ENCODE data around the gene CCL18. TPM values are rescaled to one million over a fixed set of nuclear protein-coding genes. Genes with fewer than 3 reads are reported as not detected.
"Not testable (repeated sequence)": the region's sequence is repeated elsewhere in the genome, so short reads cannot be mapped to it uniquely, and the experiment has no call there.

Gene CCL18
- total RNA-seq, 1 experiment from 2014 or later, result not detected

DNA sequence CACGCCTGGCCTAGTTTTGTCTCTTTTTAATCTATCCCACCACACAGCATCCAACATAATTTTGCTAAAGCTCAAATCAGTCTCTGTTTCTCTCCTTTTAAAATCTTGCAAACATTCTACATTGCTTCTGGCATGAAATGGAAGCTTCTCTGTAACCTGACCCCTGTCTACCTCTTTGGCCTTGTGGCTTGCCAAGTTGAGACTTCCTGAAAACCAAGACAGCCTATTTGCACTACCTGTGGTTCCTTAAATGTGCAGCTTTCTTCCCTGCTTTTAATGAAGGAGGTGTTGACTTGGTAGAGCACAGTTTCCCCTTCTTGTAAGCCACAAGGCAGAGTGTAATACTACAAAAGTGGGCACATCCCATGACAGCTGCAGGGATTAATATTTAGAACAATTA, 31.9 kb downstream of the CCL18 start:
- H3K4me3 Mint-ChIP-seq, result no peak overlapping the region
- Histone ChIP-seq H3K18ac (ENCODE audit: insufficient read length, low read depth, low read length) (no peak overlapping the region), H3K79me1 (ENCODE audit: insufficient read depth, low read depth, low read length, poor library complexity, severe bottlenecking) (no peaks in the 10 kb centered on the region), H3K14ac (ENCODE audit: insufficient read depth, low read length) (no peak overlapping the region), H2BK120ac (ENCODE audit: low read depth, low read length, poor library complexity, severe bottlenecking) (no peak overlapping the region), H4K20me1 (ENCODE audit: control insufficient read depth, insufficient read depth, insufficient read length) (no peaks in the 10 kb centered on the region), H2BK15ac (ENCODE audit: low read depth, low read length) (no peak overlapping the region), H2BK12ac (ENCODE audit: insufficient read length, low read depth, low read length) (no peak overlapping the region), H4K5ac (ENCODE audit: insufficient read length, low read depth, low read length) (no peak overlapping the region), H3K4me2 (ENCODE audit: insufficient read depth, insufficient read length, low read length) (no peak overlapping the region), H3K23me2 (ENCODE audit: insufficient read length, low read depth, low read length, poor library complexity, severe bottlenecking) (no peaks in the 10 kb centered on the region), H2AK5ac (ENCODE audit: insufficient read length, low read length) (no peak overlapping the region), H3K27me3 (ENCODE audit: insufficient read depth, low read length) (no peaks in the 10 kb centered on the region), H2BK5ac (ENCODE audit: insufficient read length, low read length) (no peak overlapping the region), H3K23ac (ENCODE audit: insufficient read length, low read depth, low read length) (no peak overlapping the region), H3T11ph (ENCODE audit: low read length) (no peak overlapping the region), H4K91ac (ENCODE audit: insufficient read length, low read depth, low read length) (no peak overlapping the region), H3K56ac (ENCODE audit: insufficient read length, low read depth, low read length) (no peak overlapping the region), H2AFZ (ENCODE audit: low read length) (no peak overlapping the region), H3K27ac (ENCODE audit: insufficient read length, low read depth, low read length) (no peak overlapping the region), H3K4ac (ENCODE audit: low read depth, low read length) (no peak overlapping the region), H3K79me2 (ENCODE audit: insufficient read depth, low read length) (no peaks in the 10 kb centered on the region), H4K8ac (replicated peaks; ENCODE audit: insufficient read length, low read depth, low read length) (no peak overlapping the region), H3K4me1 (ENCODE audit: insufficient read depth, low read length) (no peaks in the 10 kb centered on the region), H2BK20ac (ENCODE audit: low read depth, low read length, poor library complexity, severe bottlenecking) (no peak overlapping the region), H3K9ac (ENCODE audit: extremely low read depth, insufficient read length, low read length) (no peak overlapping the region), H3K9me3 (ENCODE audit: control insufficient read depth, low read depth, low read length) (no peaks in the 10 kb centered on the region)
- H3K27me3 Mint-ChIP-seq (ENCODE audit: low read depth), result peaks cover 4% of the 10 kb centered on the region
- no CpG with 5 or more reads among the region's 1 CpG for WGBS (ENCODE audit: extremely low coverage, insufficient read length, low lambda C conversion rate)
- no peak overlapping the region for H3K27ac Mint-ChIP-seq
- no peaks in the 10 kb centered on the region for H3K9me3 Mint-ChIP-seq
- no peak for DNase-seq
- TF ChIP-seq, protein P1, sequence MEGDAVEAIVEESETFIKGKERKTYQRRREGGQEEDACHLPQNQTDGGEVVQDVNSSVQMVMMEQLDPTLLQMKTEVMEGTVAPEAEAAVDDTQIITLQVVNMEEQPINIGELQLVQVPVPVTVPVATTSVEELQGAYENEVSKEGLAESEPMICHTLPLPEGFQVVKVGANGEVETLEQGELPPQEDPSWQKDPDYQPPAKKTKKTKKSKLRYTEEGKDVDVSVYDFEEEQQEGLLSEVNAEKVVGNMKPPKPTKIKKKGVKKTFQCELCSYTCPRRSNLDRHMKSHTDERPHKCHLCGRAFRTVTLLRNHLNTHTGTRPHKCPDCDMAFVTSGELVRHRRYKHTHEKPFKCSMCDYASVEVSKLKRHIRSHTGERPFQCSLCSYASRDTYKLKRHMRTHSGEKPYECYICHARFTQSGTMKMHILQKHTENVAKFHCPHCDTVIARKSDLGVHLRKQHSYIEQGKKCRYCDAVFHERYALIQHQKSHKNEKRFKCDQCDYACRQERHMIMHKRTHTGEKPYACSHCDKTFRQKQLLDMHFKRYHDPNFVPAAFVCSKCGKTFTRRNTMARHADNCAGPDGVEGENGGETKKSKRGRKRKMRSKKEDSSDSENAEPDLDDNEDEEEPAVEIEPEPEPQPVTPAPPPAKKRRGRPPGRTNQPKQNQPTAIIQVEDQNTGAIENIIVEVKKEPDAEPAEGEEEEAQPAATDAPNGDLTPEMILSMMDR (conservative IDR thresholded peaks at IDR 0.05), result no peak
- H3K36me3 Mint-ChIP-seq (ENCODE audit: insufficient read depth in 1 of 3, low read depth in 3 of 3), result no peaks in the 10 kb centered on the region
- H3K4me1 Mint-ChIP-seq, result peaks cover 4% of the 10 kb centered on the region in 2 experiments

DNA sequence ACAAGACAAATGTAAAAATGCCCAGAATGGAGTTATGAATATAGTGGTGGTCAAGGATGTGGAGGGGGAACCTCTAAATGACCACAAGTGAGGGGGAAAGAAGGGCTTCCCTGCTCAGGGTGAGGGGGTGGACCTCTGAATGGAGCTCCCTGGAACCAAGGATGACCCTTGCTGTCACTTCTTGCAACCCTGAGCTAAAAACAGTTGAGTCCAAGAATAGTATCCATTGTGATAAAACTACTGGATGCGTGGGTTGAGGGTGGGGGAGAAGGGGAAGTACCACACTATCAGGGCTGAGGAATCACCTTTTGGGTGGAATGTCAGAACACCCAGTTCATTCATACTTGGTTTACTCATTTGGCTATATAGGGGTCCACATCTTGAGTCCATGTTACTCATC, 34.9 kb downstream of the CCL18 start:
- not testable (repeated sequence) for H4K20me1 ChIP-seq (ENCODE audit: control insufficient read depth, insufficient read depth, insufficient read length); H3K23me2 ChIP-seq (ENCODE audit: insufficient read length, low read depth, low read length, poor library complexity, severe bottlenecking); DNase-seq; H3K9me3 Mint-ChIP-seq; H2BK5ac ChIP-seq (ENCODE audit: insufficient read length, low read length); H3K14ac ChIP-seq (ENCODE audit: insufficient read depth, low read length); H3K27me3 Mint-ChIP-seq (ENCODE audit: low read depth); H4K5ac ChIP-seq (ENCODE audit: insufficient read length, low read depth, low read length); H3K36me3 Mint-ChIP-seq (ENCODE audit: insufficient read depth in 1 of 3, low read depth in 3 of 3); H3K4ac ChIP-seq (ENCODE audit: low read depth, low read length); H3K27ac ChIP-seq (ENCODE audit: insufficient read length, low read depth, low read length); H4K8ac ChIP-seq (replicated peaks; ENCODE audit: insufficient read length, low read depth, low read length); H3K4me3 Mint-ChIP-seq; H3K27ac Mint-ChIP-seq; H3K23ac ChIP-seq (ENCODE audit: insufficient read length, low read depth, low read length); H3K56ac ChIP-seq (ENCODE audit: insufficient read length, low read depth, low read length); H3K79me1 ChIP-seq (ENCODE audit: insufficient read depth, low read depth, low read length, poor library complexity, severe bottlenecking); H3K9me3 ChIP-seq (ENCODE audit: control insufficient read depth, low read depth, low read length); H2AK5ac ChIP-seq (ENCODE audit: insufficient read length, low read length); H3K4me1 Mint-ChIP-seq; H2AFZ ChIP-seq (ENCODE audit: low read length); H2BK20ac ChIP-seq (ENCODE audit: low read depth, low read length, poor library complexity, severe bottlenecking); H3K4me1 ChIP-seq (ENCODE audit: insufficient read depth, low read length); H3K18ac ChIP-seq (ENCODE audit: insufficient read length, low read depth, low read length); H3K4me2 ChIP-seq (ENCODE audit: insufficient read depth, insufficient read length, low read length); H3K79me2 ChIP-seq (ENCODE audit: insufficient read depth, low read length); H3K9ac ChIP-seq (ENCODE audit: extremely low read depth, insufficient read length, low read length); H2BK15ac ChIP-seq (ENCODE audit: low read depth, low read length); H4K91ac ChIP-seq (ENCODE audit: insufficient read length, low read depth, low read length); H2BK12ac ChIP-seq (ENCODE audit: insufficient read length, low read depth, low read length); H2BK120ac ChIP-seq (ENCODE audit: low read depth, low read length, poor library complexity, severe bottlenecking); H3K27me3 ChIP-seq (ENCODE audit: insufficient read depth, low read length); H3T11ph ChIP-seq (ENCODE audit: low read length)
- no CpG with 5 or more reads among the region's 1 CpG for WGBS (ENCODE audit: extremely low coverage, insufficient read length, low lambda C conversion rate)
